DMS 273 treated with DMSO at 0.1 percent for 48 hours (cell line): ENCODE data around the gene ZNF296.

Experiments used
- DNase-seq: peaks from one replicate; lab custom pipeline; 2025; lab: John Stamatoyannopoulos, UW

The ZNF296 gene

GRCh38 chr19:45103156-45103507, 26.9 kb upstream of the ZNF296 start:
- DNase-seq: no peak

GRCh38 chr19:45102481-45102880, 26.2 kb upstream of the ZNF296 start:
- no peak for DNase-seq

DNA sequence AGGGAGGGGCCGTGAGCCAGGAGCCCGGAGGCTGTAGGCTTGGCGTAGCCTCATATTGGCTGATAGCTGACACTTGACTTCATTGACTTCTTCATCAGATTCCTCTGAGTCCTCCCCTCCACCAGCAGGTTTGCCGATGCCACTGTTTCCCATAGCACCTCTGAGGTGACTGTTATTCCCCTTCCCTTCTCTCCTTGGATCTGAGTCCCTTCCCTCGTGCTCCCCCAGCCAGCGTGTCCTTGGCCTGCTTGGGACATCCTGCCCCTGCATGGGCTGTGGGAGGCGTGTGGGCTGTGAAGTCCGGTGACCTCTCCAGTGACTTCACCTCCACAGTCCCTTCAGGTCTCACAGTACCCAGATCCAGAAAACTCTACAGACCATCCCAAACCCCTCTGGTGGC, 25.5 kb upstream of the ZNF296 start:
- DNase-seq: no peak

DNA sequence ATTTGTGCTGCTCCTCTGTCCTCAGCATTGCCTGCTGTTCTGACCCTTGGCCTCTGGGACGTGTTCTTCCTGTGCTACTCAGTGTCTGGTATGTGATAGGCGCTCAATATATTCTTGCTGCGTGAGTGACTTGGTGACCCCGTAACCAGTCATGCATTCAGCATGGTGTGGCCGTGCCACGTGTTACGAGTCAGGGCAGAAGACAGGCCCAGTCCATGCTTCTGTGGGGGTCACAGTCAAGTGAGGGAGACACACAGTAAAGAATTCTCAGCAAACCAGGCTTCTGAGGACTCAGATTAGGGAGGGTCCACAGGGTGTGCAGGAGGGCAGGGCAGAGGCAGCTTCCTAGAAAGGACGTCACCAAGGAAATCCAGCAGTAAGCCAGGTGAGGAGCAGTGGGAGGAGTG, 24.6 kb upstream of the ZNF296 start:
- DNase-seq: no peak

DNA sequence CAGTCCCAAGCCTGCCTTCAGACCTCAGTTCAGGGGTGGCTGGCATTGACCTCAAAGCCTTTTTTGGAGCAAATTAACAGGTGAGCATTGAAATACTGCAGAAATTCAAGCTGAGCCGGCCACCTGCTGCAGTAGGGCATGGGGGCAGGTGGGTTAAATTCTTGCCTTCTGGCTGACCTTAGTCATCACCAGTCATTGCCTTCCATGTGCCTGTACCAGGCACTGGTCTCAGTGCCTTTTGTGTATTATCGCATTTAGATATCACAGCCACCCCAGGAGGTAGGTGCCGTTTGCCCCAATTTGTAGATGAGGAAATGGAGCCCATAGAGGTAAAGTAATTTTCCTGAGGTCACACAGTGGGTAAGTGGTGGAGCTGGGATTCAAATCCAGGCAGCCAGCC, 23.9 kb upstream of the ZNF296 start:
- no peak for DNase-seq

DNA sequence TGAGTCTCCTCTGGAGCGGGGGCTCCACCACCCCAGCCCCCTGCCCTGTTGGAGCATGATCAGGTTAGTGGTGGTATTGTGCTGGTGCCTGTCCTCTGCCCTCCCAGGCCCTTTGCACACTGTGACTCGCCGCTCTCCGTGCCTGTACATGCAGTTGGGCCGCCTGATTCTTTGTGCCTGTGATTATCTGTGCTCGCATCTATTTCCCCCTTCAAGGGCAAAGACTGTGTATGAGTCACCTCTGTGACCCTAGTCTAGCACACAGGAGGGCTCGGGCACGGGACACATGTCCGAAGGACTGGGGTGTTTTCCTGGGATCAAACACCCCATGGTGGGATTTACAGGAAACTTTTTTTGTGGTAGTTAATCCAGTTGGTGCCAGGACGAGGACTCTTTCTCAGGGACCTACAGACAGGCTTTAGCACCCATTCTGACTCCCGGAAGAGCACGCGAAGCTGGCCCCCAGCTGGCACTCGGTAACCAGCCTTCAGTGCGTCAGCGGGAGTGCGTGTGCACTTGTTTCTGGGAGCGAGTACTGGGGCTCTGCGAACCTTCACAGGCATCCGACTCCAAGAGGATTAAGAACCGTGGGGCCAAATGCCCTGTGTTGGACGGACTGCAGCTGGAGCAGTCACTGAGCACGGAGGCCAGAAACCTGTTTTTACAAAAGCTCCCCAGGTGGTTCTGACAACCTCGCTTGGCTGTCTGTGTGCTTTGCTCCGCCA, 23.4 kb upstream of the ZNF296 start:
- no peak for DNase-seq

DNA sequence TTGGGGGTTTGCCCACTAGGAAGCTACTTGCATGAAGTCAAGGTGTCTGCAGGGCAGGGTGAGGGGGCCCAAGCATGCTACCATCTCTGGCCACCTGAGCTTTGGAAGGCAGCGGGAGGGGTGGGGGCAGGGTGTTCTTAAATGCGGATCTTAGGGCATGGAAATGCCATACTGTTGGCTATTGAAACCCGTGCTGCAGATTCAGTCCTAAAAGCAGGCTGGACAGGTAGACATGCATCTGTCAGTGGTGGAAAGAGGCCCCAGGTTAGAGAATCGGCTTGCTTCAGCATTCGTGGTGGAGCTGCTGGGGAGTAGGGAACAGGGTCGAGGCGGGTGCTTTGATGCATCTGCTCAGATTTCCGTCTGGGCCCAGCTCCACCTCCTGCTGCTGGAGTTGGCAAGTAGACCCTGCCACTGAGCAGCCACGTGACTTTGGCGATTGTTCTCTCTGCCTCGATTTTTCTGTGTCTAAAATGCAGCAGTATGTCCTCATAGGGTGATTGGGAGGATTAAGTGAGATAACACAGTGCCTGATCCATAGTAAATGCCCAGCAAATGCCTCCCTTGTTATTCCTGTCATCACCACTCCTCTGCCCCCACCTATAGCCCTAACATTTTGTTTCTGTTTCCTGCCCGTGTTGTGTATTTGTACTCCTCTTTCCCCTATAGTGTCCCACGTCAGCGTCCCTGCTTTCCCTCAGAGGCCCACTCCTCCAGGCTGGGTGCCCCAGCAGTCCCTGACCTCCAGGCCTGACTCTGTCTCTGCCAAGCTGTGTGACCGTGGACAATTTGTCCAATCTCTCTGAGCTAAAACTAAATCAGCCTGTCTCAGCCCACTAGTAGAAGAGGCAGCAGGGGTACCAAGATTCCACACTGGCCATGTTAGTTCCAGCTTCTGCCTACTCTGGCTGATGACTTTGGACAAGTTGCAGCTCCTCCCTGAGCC, 22.5 kb upstream of the ZNF296 start:
- no peak for DNase-seq

- no peak for DNase-seq
Measured at GRCh38 chr19:45097776-45098520, 21.7 kb upstream of the ZNF296 start.

GRCh38 chr19:45097450-45097775, 21.1 kb upstream of the ZNF296 start:
- DNase-seq: no peak

GRCh38 chr19:45096700-45097099, 20.4 kb upstream of the ZNF296 start:
- no peak for DNase-seq

- no peak for DNase-seq
Measured at GRCh38 chr19:45095496-45096413, 19.5 kb upstream of the ZNF296 start.

DNA sequence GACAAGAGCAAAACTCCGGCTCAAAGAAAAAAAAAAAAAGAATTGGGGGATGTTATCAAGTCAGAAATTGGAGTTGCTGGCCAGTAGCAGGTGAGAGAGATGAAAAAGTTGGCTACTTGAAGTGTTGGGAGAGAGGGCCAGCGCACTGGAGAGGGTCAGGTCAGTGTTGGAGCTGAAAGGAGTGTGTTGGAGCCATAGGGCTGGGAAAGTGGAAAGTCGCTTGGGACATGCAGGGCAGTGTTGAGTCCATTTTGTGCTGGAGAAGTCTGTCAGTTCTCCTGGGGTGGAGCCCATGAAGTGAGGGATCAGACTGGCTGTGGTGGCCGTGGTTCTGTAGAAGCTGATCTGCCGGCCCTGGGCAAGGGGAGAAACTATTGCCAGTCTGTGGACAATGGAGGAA, 18.4 kb upstream of the ZNF296 start:
- no peak for DNase-seq

GRCh38 chr19:45094137-45094536, 17.9 kb upstream of the ZNF296 start:
- DNase-seq: no peak

DNA sequence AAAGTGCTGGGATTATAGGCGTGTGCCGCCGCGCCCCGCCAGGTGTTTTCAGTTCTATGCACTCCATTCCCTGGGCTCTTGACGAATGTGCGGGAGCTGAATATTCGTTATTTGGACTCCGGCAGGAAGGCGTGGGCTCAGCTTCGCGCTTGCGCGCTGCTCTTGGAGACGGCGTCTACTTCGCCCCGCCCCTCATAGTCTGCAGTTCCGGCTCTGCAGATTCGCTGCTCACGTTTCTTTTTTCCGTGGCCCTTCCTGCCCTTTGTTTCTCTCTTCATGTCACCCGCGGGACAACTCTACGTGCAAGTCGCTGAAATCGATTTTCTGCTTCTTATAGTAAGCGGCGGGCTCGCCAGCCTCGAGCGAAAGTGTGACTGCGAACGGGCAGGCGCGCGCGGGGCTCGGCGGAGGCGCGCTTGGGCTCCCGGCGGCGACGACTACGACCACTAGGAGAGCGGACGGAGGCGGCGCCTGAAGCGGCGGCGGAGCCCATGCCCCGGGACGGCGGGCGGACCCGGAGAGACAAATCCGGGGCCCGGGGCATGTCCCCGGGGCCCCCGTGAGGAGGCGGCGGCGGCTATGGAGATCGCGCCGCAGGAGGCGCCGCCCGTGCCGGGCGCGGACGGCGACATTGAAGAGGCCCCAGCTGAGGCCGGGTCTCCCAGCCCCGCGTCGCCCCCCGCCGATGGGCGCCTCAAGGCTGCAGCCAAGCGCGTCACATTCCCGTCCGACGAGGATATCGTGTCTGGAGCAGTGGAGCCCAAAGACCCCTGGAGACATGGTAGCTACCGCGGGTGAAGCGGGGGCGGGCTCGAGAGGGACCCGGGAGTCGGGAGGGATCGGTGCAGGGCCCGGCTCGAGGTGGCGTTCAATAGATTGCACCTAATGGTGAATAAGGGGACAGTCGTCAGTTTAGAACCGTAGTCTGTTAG, 16.7 kb upstream of the ZNF296 start, which contains the start of gene PPP1R37:
PPP1R37 (plus strand) TSS at position 433 of the 932 bp plus-strand sequence; CDS start at position 580, 147 bp downstream.
- peak; percentile 93 for DNase-seq

DNA sequence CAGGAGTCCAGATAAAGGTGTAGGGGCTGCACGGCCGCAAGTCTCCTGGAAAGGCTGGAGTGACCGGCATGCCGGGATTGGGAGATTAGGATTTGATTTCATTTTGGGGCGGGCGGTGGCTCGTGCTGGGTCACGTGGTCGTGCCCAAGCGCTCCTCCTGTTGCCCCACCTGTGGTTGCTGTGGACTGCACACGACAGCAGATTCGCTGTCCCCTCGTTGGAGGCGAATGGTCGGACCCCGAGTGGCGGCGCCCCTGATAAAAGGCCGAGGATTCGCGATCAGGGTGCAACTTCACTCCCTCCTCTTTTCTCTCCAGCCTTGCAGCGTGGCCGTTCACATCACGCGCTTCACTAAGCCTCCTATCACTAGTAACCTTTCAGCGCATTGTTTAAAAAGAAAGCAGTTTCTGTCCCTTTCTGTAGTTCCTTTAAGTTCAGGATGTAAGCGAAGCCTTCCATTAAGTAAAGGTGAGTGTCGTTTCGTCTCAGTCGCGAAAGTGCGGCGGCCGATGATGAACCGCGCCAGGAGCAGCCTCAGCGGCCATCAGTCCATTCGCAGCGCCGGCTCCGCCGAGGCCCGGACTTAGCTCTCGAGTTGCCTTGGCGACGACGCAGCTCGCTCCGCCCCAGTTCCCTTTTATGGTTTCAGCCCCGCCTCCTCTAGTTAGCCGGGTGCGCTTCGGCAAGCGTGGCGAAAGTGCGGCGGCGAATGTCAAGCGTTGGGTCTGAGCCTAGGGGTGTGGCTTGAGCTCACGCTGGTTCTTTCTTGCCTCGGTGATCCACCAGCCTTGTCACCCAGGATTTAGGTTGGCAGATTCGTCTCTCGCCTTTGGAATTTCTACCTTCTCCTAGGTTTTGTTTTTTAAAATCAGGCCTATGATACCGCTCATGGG, 15.0 kb upstream of the ZNF296 start:
- DNase-seq: peak; percentile 96

DNA sequence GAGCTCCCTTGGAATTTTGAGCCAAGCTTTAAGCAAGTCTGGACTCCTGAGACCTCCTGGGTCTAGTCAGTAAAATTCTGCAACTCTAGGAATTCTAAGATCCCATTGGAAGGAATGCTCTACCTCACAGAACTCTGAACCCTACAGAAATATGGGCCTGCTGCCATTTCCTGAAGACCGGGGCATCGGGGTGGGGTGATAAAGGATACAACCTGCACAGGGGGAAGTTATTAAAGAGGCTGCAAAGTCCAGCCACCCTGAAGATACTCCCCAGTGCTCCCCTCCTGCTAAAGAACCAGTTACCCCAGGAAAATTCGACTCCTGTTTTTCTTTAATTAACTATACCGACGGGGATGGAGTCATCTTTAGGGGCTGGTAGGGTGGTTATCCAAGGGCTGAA, 14.3 kb upstream of the ZNF296 start:
- DNase-seq: no peak

DNA sequence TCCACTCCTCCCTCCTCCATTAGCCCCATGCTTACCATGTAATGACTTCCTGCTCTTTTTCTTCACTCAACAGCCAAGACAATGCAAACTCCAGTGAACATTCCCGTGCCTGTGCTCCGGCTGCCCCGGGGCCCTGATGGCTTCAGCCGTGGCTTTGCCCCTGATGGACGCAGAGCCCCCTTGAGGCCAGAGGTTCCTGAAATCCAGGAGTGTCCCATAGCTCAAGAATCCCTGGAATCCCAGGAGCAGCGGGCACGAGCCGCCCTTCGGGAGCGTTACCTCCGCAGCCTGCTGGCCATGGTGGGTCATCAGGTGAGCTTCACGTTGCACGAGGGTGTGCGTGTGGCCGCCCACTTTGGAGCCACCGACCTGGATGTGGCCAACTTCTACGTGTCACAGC, 13.8 kb upstream of the ZNF296 start:
- DNase-seq: no peak

- DNase-seq: no peak
Measured at GRCh38 chr19:45087531-45087930, 11.3 kb upstream of the ZNF296 start.

- DNase-seq: no peak
Measured at GRCh38 chr19:45086480-45086879, 10.2 kb upstream of the ZNF296 start.
